ENCODE results near the gene FOXP1.

GRCh38 chr3:71303627-71304200 is 279.8 kb downstream of the FOXP1 start:
- TF ChIP-seq CTCF (IDR thresholded peaks at IDR 0.05): no peak
- no peak for TF ChIP-seq EZH2phosphoT487 (IDR thresholded peaks at IDR 0.05)
- TF ChIP-seq EZH2 (IDR thresholded peaks at IDR 0.05): no peak

Data from neural progenitor cell (in vitro differentiated cells).